ENCODE measurements around the gene XXYLT1. TPM values are rescaled to one million over a fixed set of nuclear protein-coding genes. Genes with fewer than 3 reads are reported as not detected.
"Not testable (repeated sequence)": the region's sequence is repeated elsewhere in the genome, so short reads cannot be mapped to it uniquely, and the experiment has no call there.

XXYLT1 gene
- polyA plus RNA-seq, 4 donors, result 28.9 to 35.7 (median 31.3) TPM

GRCh38 chr3:195189821-195190220 is 81.1 kb downstream of the XXYLT1 start:
- no peak for DNase-seq (ENCODE audit: low read depth in 4 of 4, low spot score in 3 of 4)

GRCh38 chr3:195188426-195188927 is 82.5 kb downstream of the XXYLT1 start:
- DNase-seq (ENCODE audit: low read depth in 4 of 4, low spot score in 3 of 4), result no peak

DNA sequence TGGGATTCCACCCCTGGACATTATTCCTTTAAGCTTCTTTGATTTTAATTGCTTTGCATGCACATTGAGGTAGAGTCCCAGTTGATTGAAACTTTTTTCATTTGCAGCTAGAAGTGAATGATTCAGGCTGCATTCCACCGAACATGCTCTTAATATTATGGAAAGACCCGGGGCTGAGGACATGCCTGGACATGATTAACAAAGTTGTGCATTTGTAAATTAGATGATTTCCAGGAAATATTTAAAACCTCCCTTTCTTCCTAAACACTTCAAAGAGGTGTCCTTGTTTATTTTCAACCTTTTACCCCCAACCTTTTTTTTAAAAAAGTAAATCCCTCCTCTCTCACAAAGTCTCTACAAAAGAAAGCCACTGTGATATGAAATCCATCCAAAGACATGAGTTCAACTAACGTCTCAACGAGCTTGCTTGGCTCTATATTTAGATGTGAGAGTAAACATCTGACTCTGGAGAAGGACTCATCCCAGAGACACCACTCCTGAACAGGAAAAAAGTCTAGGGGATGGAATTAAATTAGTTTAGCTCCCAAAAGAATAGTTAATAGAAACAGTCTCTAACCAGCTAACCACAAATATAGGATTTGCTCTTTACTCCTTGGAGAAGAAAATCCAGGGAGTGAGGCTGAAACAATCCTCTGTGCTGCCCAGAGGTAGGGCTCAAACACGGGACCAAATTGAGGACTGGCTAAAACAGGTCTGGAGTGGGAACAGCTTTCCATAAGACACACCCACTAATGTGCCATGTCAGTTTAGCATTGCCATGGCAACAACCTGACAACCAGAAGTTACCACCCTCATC is 83.1 kb downstream of the XXYLT1 start:
- DNase-seq (ENCODE audit: low read depth in 4 of 4, low spot score in 3 of 4), result no peak

DNA sequence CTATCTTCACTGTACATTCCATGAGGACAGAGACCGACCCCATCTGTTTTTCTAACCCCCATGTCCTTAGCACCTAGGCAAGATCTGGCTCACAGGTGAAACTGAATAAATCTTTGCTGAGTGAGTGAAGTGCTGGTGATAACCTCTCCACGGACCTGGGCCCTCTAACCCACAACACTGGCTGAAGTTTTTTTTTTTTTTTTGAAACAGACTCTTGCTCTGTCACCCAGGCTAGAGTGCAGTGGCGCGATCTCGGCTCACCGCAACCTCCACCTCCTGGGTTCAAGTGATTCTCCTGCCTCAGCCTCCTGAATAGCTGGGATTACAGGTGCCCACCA is 84.3 kb downstream of the XXYLT1 start:
- DNase-seq (ENCODE audit: low read depth in 4 of 4, low spot score in 3 of 4), result not testable (repeated sequence)

GRCh38 chr3:195186041-195186709 is 84.8 kb downstream of the XXYLT1 start:
- no peak for DNase-seq (ENCODE audit: low read depth in 4 of 4, low spot score in 3 of 4)

DNA sequence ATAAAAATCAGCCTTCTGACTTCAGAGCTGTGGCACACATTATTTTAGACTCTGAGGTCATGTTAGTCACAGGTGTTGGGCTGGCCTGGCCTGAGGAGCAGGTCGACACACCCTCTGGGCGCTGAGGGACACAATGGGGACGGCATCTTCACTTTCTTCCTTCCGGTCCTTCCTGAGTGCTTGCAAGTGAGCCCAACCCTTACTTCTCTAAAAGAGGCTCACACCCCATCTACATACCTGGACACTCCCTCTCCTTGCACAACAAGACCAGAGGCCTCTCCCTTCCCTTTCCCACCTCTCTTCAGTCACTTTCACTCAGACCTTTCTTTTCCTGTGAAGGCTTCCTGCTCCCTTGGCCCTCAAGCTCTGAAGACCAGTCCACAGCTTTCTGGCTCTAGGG is 85.4 kb downstream of the XXYLT1 start:
- DNase-seq (ENCODE audit: low read depth in 4 of 4, low spot score in 3 of 4), result no peak

- no peak for DNase-seq (ENCODE audit: low read depth in 4 of 4, low spot score in 3 of 4)
Observed at GRCh38 chr3:195184716-195185421, 86.1 kb downstream of the XXYLT1 start.

GRCh38 chr3:195183071-195183776 is 87.7 kb downstream of the XXYLT1 start:
- DNase-seq (ENCODE audit: low read depth in 4 of 4, low spot score in 3 of 4), result no peak

DNA sequence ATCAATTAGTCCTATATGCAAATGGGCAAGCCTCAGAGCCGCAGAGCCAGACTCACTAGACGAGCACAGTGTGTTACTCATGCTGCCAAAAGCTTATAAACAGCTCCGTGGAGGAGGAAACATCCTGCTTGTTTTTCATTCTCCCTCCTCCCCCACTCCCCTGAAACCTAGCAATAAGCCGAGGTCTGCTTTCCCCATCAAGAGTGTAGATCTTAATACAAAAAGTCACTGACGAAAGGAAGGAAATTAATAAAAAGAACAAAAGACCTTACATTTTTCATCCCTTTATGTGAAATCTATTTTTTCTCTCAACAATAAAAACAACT is 88.5 kb downstream of the XXYLT1 start:
- DNase-seq (ENCODE audit: low read depth in 4 of 4, low spot score in 3 of 4), result peak in 1 of 4 donors; percentile 70

GRCh38 chr3:195181741-195182469 is 89.1 kb downstream of the XXYLT1 start:
- DNase-seq (ENCODE audit: low read depth in 4 of 4, low spot score in 3 of 4), result no peak

DNA sequence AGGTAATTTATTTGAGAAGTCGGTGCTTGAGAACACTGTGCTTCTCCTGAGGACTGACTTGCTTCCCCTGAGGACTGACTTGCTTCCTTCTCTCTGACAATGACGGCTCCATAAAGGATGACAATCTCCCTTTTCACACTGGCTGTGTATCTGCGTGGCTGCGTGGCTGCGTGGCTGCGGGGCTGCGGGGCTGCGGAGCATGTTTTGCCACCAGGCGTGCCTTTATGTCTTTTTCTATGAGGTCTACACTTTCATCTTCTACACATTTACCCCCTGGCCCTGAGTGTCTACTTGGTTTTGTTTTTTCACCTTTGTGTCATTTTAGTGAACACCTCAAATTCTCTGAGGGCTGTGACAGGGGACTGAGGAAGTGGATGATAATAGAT is 89.9 kb downstream of the XXYLT1 start:
- no peak for DNase-seq (ENCODE audit: low read depth in 4 of 4, low spot score in 3 of 4)

DNA sequence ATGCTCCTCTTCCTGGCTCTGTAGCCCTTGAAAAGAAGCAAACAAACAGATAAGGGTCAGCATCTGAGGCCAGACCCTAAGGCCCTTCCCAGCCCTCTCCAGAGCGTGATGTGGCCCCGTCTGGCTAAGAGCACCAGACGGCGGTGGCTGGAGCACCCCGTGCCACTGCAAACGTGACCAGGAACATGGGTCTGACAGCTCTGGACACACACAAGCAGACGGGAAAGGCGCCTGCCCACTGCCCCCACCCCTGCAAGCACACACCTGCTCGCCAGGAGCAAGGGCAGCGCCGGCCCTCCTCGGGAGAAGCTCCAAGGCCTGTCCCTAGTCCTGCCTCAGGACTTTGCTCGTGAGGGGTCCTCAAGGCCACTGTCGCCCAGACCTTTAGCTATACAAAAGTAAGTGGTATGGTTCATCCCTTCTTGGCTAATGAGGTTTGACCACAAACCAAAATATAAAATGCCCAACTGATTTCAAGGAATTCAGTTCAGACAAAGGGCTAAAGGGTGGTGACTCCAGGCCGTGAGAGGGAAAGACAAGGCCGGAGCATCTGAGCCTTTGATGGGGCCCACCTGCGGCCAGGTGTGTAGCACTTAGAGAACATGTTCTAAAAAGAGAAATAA is 90.4 kb downstream of the XXYLT1 start:
- no peak for DNase-seq (ENCODE audit: low read depth in 4 of 4, low spot score in 3 of 4)

- DNase-seq (ENCODE audit: low read depth in 4 of 4, low spot score in 3 of 4), result no peak
Observed at GRCh38 chr3:195179776-195180489, 91.0 kb downstream of the XXYLT1 start.

GRCh38 chr3:195178124-195178910 is 92.6 kb downstream of the XXYLT1 start:
- no peak for DNase-seq (ENCODE audit: low read depth in 4 of 4, low spot score in 3 of 4)

DNA sequence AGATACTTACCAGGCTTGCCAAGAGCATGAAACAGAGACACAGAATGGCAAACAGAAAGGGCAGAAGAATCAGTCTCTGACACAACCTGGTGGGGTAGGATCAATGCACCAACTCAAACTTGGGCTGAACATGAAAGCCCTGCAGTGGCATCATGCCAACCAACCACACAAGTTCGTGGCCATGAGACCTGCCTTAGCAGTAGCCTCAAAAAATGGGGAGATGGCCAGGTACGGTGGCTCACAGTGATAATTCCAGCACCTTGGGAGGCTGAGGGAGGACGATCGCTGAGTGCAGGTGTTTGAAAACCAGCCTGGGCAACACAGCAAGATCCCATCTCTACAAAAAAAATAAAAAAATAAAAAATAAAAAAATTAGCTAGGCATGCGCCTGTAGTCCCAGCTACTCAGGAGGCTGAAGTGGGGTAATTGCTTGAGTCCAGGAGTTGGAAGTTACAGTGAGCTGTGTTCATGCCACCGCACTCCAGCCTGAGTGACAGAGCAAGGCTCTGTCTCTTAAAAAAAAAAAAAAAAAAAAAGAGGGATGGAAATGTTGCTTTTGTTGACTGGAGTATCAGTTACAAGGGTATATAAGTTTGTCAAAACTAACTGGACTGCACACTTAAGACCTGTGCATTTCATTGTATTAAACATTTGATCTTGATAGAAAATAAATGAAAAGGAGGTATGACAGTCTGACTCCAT is 93.4 kb downstream of the XXYLT1 start:
- DNase-seq (ENCODE audit: low read depth in 4 of 4, low spot score in 3 of 4), result no peak

DNA sequence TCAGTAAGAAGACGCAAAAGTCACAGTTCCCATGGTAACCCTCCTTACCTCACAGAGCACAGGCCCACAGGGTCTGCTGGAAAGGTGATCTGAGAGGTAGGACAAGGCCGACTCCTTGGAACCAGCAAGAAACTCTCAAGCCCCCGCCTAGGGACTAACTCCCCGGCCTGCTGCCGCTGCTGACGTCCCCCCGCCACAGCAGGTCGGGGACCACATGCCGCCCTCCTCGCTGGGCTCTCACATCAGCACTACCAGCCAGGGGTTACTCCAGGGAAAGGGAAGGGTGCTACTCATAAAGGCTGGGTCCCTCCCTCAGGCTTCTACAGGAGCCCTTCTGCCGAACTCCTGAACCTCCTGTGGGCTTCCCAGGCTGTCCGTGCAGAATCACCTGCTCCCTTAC is 94.2 kb downstream of the XXYLT1 start:
- DNase-seq (ENCODE audit: low read depth in 4 of 4, low spot score in 3 of 4), result no peak

- DNase-seq (ENCODE audit: low read depth in 4 of 4, low spot score in 3 of 4), result no peak
Observed at GRCh38 chr3:195175476-195176337, 95.3 kb downstream of the XXYLT1 start.
